HL-60 (cell line): ENCODE measurements around the gene MTMR6.

Experiments used
- DNase-seq, 2 experiments: peaks; one replicate each; pipeline ENCODE4 v3.0.0-alpha.2; 2010 to 2020; ENCODE audit warnings: low read depth in 1 of 2, low spot score in 1 of 2
- H3K27ac ChIP-seq: fragments of 250-450 bp; sonication (Bioruptor Pico); replicated peaks from 2 replicates; pipeline ENCODE4 v1.5.1; 2020; ENCODE audit warnings: mild to moderate bottlenecking, moderate library complexity
- H3K27me3 ChIP-seq: fragments of 250-450 bp; sonication (Bioruptor Pico); 2 replicates; pipeline ENCODE4 v1.5.1; 2021; ENCODE audit warnings: mild to moderate bottlenecking, moderate library complexity; ENCODE audit not compliant: insufficient read depth, poor library complexity, severe bottlenecking
- H3K4me3 ChIP-seq: replicated peaks from 2 replicates; pipeline ENCODE4 v1.5.1; 2011; ENCODE audit warnings: mild to moderate bottlenecking, control low read depth, low read length; ENCODE audit not compliant: insufficient read depth
- GABPA ChIP-seq: IDR thresholded peaks from 2 replicates; pipeline ENCODE4 v1.6.1; 2012; ENCODE audit warnings: low read depth
- POLR2AphosphoS5 ChIP-seq: IDR thresholded peaks from 2 replicates; pipeline ENCODE4 v1.6.1; 2012; ENCODE audit warnings: low read depth
- SPI1 ChIP-seq: IDR thresholded peaks from 2 replicates; pipeline ENCODE4 v1.6.1; 2012; ENCODE audit warnings: low read depth, mild to moderate bottlenecking, borderline replicate concordance
- TF ChIP-seq, protein P1 (sequence below): IDR thresholded peaks from one replicate; pipeline ENCODE4 v1.5.1; 2011; ENCODE audit warnings: low read length, control low read depth, inconsistent platforms; ENCODE audit not compliant: insufficient read depth
- TF ChIP-seq, protein P2 (sequence below): IDR thresholded peaks from 2 replicates; pipeline ENCODE4 v1.6.1; 2012; ENCODE audit warnings: low read depth; ENCODE audit not compliant: insufficient replicate concordance

The MTMR6 gene

DNA sequence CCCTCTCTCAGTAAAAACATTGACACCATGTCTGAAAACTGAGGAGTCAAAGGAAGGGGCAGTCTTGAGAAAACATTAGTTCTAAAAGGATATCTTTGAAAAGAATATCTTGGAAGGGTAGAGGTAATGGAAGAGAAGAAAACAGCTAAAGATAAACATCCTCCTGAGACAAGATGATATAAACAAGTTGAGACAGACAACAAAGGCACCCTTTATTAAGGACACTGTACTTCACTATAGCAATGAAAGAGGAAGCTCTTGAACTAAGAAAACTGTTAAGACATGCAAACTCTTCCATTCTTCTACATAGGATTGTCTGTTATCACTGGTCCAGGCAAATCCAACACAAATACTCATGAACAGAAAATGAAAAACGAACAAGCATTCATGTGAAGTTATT, 46.3 kb downstream of the MTMR6 start:
- Histone ChIP-seq H3K4me3 (no peak overlapping the region), H3K27me3 (no peaks in the 10 kb centered on the region), H3K27ac (no peak overlapping the region)
- no peak for DNase-seq
- TF ChIP-seq, protein P1, sequence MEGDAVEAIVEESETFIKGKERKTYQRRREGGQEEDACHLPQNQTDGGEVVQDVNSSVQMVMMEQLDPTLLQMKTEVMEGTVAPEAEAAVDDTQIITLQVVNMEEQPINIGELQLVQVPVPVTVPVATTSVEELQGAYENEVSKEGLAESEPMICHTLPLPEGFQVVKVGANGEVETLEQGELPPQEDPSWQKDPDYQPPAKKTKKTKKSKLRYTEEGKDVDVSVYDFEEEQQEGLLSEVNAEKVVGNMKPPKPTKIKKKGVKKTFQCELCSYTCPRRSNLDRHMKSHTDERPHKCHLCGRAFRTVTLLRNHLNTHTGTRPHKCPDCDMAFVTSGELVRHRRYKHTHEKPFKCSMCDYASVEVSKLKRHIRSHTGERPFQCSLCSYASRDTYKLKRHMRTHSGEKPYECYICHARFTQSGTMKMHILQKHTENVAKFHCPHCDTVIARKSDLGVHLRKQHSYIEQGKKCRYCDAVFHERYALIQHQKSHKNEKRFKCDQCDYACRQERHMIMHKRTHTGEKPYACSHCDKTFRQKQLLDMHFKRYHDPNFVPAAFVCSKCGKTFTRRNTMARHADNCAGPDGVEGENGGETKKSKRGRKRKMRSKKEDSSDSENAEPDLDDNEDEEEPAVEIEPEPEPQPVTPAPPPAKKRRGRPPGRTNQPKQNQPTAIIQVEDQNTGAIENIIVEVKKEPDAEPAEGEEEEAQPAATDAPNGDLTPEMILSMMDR: no peak
- TF ChIP-seq, protein P2, sequence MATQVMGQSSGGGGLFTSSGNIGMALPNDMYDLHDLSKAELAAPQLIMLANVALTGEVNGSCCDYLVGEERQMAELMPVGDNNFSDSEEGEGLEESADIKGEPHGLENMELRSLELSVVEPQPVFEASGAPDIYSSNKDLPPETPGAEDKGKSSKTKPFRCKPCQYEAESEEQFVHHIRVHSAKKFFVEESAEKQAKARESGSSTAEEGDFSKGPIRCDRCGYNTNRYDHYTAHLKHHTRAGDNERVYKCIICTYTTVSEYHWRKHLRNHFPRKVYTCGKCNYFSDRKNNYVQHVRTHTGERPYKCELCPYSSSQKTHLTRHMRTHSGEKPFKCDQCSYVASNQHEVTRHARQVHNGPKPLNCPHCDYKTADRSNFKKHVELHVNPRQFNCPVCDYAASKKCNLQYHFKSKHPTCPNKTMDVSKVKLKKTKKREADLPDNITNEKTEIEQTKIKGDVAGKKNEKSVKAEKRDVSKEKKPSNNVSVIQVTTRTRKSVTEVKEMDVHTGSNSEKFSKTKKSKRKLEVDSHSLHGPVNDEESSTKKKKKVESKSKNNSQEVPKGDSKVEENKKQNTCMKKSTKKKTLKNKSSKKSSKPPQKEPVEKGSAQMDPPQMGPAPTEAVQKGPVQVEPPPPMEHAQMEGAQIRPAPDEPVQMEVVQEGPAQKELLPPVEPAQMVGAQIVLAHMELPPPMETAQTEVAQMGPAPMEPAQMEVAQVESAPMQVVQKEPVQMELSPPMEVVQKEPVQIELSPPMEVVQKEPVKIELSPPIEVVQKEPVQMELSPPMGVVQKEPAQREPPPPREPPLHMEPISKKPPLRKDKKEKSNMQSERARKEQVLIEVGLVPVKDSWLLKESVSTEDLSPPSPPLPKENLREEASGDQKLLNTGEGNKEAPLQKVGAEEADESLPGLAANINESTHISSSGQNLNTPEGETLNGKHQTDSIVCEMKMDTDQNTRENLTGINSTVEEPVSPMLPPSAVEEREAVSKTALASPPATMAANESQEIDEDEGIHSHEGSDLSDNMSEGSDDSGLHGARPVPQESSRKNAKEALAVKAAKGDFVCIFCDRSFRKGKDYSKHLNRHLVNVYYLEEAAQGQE: no peak
- no peak for TF ChIP-seq GABPA
- no peak for TF ChIP-seq POLR2AphosphoS5
- no peak for TF ChIP-seq SPI1

DNA sequence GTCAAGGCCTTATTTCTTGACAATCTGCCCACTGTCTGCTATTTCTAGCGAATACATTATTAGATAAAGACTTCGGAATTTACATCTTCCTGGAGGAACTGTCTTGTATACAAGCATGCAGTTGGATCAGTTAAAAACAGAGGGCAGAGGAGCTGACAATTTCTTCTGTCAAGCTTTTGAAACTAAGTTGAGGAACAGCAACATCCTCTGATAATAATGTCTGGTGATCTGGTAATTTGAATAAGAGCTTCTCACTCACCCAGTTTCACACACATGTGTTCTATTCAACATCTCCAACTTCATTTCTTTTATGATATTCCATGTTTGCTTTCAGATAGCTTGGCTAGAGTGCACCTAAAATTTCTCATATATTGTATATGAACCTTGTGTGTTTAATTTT, 50.2 kb downstream of the MTMR6 start:
- H3K27ac ChIP-seq: no peak overlapping the region
- no peak overlapping the region for H3K4me3 ChIP-seq
- TF ChIP-seq GABPA (no peak), POLR2AphosphoS5 (no peak), SPI1 (no peak)
- TF ChIP-seq, protein P2: no peak
- TF ChIP-seq, protein P1: no peak
- DNase-seq: no peak
- peaks cover 9% of the 10 kb centered on the region for H3K27me3 ChIP-seq

DNA sequence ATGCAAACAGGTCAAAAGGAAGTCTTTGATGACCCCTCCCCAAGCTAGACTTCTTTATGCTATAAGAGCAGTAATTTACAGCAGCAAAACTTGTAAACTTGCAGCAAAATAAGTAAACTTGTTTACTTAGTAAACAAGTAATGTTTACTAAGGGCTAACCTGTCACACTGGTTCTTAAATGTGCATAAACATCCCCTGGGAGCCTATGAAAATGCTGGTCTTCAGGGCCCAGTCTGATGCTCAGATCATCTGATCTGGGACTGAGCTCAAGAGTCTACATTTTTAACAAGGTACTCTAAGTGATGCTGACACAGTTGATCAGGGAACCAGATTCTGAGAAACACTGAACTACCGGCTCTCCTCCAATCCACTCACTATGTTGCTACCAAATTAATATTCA, 53.4 kb downstream of the MTMR6 start:
- no peak for DNase-seq
- Histone ChIP-seq H3K27ac (no peak overlapping the region), H3K4me3 (no peak overlapping the region), H3K27me3 (peaks cover 24% of the 10 kb centered on the region)
- TF ChIP-seq POLR2AphosphoS5: no peak
- TF ChIP-seq GABPA: no peak
- TF ChIP-seq SPI1: no peak
- TF ChIP-seq, protein P2: no peak
- TF ChIP-seq, protein P1: no peak
